GM12872 (cell line): ENCODE results near the gene KBTBD13.

Experiments
- TF ChIP-seq, protein P1 (sequence below): IDR thresholded peaks from 3 replicates; pipeline ENCODE4 v1.5.1; 2011; ENCODE audit warnings: low read depth, mild to moderate bottlenecking, low read length, moderate library complexity; ENCODE audit not compliant: insufficient read depth

KBTBD13 gene

DNA sequence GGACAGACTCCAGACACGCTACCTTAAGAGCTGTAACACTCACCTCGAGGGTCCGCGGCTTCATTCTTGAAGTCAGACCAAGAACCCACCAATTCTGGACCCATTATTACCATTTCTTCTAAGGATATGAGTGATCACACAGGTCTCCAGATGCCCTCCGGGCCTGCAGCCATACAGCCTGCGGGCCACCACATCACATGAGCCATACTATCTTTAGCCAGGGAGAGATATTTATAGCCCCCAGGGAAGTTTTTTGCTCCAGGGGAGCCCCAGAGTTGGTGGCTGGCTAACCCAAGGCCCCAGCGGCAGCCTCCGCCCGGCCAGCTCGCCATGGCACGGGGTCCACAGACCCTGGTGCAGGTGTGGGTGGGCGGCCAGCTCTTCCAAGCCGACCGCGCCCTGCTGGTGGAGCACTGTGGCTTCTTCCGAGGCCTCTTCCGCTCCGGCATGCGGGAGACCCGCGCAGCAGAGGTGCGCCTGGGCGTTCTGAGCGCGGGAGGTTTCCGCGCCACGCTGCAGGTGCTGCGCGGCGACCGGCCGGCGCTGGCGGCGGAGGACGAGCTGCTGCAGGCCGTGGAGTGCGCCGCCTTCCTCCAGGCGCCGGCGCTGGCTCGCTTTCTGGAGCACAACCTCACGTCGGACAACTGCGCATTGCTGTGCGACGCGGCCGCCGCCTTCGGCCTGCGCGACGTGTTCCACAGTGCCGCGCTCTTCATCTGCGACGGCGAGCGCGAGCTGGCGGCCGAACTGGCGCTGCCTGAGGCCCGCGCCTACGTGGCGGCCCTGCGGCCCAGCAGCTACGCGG, at the start of gene KBTBD13:
TSS of gene KBTBD13 (plus strand) at position 261 of the 805 bp plus-strand sequence. CDS start at position 331, 70 bp downstream.
- TF ChIP-seq, protein P1, sequence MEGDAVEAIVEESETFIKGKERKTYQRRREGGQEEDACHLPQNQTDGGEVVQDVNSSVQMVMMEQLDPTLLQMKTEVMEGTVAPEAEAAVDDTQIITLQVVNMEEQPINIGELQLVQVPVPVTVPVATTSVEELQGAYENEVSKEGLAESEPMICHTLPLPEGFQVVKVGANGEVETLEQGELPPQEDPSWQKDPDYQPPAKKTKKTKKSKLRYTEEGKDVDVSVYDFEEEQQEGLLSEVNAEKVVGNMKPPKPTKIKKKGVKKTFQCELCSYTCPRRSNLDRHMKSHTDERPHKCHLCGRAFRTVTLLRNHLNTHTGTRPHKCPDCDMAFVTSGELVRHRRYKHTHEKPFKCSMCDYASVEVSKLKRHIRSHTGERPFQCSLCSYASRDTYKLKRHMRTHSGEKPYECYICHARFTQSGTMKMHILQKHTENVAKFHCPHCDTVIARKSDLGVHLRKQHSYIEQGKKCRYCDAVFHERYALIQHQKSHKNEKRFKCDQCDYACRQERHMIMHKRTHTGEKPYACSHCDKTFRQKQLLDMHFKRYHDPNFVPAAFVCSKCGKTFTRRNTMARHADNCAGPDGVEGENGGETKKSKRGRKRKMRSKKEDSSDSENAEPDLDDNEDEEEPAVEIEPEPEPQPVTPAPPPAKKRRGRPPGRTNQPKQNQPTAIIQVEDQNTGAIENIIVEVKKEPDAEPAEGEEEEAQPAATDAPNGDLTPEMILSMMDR = no peak

DNA sequence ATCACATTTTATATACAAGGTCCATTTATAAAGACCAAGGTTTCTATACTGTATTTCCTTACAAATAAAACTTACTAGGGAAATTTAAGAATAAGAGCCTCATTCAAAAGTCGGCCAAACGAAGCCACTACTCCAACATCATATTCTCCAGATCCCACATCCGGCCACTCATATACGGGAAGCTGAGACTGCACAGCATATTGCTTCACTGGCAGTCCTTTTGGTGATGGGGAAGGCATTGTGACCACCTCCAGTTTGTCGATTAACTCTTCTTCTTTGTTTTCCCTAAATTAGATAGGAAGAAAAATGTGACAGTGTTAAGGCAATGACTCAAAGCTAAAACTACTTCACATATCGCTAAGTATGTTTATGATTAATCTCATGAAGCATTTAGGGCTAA, 49.8 kb upstream of the KBTBD13 start:
- TF ChIP-seq, protein P1 = no peak

DNA sequence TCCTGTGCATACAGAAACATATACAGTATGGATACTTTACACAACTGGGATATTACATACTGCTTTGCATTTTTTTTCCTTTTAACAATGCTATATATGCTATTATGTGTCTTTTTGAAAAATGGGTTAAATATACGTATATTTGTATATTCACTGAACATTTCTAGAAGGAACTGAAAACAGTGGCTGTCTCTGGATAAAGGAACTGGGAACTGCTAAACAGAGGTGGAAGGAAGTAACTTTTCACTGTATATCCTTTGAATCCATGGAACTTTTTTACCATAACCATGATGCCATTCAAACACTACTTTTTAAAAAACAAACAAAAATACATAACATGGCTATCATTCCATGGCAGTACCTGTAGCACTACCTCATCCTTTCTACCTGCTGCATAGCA, 49.0 kb upstream of the KBTBD13 start:
- TF ChIP-seq, protein P1 = no peak

DNA sequence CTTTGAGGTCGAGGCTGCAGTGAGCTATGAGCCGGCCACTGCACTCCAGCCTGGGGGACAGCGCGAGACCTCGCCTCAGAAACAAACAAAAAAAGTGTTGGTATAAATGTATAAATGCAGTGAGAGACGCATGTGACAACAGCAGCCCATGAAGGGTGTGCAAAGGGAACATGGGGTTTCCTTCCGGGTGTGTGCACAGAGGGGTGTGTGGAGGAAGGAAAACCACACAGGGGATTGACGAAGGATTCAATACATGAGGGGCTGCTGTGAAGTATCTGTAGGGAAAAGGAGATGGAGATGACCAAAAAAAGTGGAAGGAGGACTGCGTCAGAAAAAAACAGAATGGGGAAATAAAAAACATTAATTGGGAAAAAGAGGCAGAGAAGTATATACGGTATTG, 48.2 kb upstream of the KBTBD13 start:
- TF ChIP-seq, protein P1 = no peak

DNA sequence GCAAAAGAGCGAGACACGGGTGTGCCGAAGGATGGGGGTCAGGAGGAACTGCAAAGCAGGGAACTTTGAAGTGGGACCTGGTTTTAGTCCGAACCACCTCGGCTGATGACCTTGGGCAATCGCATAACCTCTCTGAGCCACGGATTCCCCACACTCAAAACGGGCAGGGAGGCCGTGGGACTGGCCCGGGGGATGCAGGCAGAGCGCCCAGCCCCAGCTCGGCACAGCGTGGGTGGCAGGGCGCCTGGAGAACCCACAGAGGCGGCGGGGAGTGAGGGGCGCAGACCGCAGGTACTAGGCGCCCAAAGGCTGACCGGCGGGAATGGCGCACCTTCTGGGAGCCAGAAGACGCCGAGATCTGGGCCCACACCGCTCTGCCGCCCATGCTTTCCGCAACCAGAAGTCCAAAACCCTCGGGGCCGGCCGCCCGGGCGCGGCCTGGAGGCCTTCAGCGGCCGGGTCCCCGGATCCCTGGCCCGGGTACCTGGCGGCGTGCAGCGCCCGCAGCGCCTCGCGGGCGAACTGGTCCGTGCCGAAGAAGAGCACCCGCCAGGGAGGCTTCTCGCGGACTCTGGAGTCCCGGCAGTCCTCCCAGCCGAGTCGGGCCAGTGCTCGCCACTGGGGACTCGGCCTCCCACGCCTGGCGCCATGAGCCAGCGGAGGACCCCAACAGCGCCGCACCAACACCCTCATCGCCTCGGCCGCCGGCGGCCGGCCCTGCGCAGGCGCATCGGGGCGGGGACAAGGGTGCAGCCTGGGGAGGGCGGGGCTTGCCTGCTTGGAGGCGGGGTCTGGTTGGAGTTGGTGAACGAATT, 47.4 kb upstream of the KBTBD13 start, which contains the start of gene MTFMT:
TSS of gene MTFMT (minus strand) at position 719 of the 815 bp plus-strand sequence. CDS start at position 693, 26 bp downstream.
- TF ChIP-seq, protein P1 = no peak

DNA sequence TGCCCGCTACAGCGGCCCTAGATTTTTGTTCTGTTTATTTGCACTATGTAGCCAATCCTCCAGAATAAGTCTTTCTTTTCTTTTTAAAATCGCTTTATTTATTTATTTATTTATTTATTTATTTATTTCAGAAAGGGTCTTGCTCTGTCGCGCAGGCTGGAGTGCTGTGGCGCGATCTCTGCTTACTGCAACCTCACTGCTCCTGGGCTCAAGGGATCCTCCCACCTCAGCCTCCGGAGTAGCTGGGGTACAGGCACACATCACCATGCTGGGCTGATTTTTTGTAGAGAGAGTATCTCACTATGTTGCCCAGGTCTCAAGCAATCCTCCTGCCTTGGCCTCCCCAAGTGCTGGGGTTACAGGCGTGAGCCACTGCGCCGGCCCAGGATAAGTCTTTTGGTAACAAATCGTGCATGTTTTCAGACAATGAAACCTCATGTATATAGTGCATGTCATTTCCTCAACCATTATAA, 46.8 kb upstream of the KBTBD13 start:
- TF ChIP-seq, protein P1 = no peak
